K562 (cell line): ENCODE data around the gene PDE11A. TPM values are rescaled to one million over a fixed set of nuclear protein-coding genes. Genes with fewer than 3 reads are reported as not detected.
A peak's percentile ranks its signal among the peaks of the same experiment; 100 is the strongest.

Experiments
- HDAC1 ChIP-seq, 2 experiments: fragments of 450-650 bp; IDR thresholded peaks; 2 replicates each; pipeline ENCODE4 v1.6.1; 2016 to 2017; ENCODE audit warnings: inconsistent platforms in 1 of 2, mild to moderate bottlenecking in 1 of 2, moderate library complexity in 1 of 2
- MGA ChIP-seq: fragments of 450-650 bp; IDR thresholded peaks from 2 replicates; pipeline ENCODE4 v1.6.1; 2016; ENCODE audit warnings: mild to moderate bottlenecking, moderate library complexity
- MLX ChIP-seq, 2 experiments: fragments of 450-650 bp in 1 of 2; sonication (generic) in 1 of 2; formaldehyde crosslinking; conservative IDR thresholded peaks; 2 replicates each; pipeline versions ENCODE4 v1.4.0 to v1.8.1; 2020 to 2022; ENCODE audit warnings: mild to moderate bottlenecking in 1 of 2, missing genetic modification reagents in 1 of 2
- NUFIP1 ChIP-seq: fragments of 450-650 bp; IDR thresholded peaks from 2 replicates; pipeline ENCODE4 v1.6.1; 2018; ENCODE audit not compliant: partially characterized antibody
- RCOR1 ChIP-seq, 2 experiments: IDR thresholded peaks; 2 replicates each; pipeline ENCODE4 v1.6.1; 2012; ENCODE audit warnings: low read depth in 2 of 2, low read length in 2 of 2, borderline replicate concordance in 1 of 2, improper control_type of control experiment in 1 of 2
- polyA plus RNA-seq, 8 experiments: library from polyadenylated mRNA; depleted of rRNA in 4 of 8; stranded (reverse) in 5 of 8; unstranded in 3 of 8; fragments of >200 nt; fragmentation: Nextera tagmentation in 2 of 8; fragmentation: Illumina TruSeq in 1 of 8; extraction: Ambion mirVana in 2 of 8; extraction: Trizol in 1 of 8; gene quantifications; 2 replicates each; pipeline versions ENCODE4 v1.2.1 to v1.2.3, GENCODE V29; 2011 to 2014; ENCODE audit warnings: inconsistent platforms in 1 of 8, missing spikeins in 1 of 8
- total RNA-seq, 7 experiments: library from RNA; depleted of rRNA in 6 of 7; stranded (reverse); fragments of >200 nt in 6 of 7; fragmentation: Illumina TruSeq in 2 of 7; extraction: Trizol in 2 of 7; gene quantifications; 2 replicates each; pipeline versions ENCODE4 v1.2.1 to v1.2.3, GENCODE V29; 2011 to 2021; ENCODE audit warnings: low replicate concordance in 1 of 7

Gene PDE11A
- total and polyA plus RNA-seq, 9 of the 15 experiments (the other 6 are each of a cell fraction or from before 2014, with no cell fraction given), result 3.2 to 22.1 (median 5.7) TPM

GRCh38 chr2:177906041-177906718 is 166.4 kb downstream of the PDE11A start (continued):
- TF ChIP-seq MGA, result no peak
- 0 out of 4 replicates have a peak, but pooled peaks of 1 of the 2 experiments have one; percentile 49 for TF ChIP-seq RCOR1 (IDR thresholded peaks at IDR 0.05; ENCODE audit: borderline replicate concordance in 1 of 2, low read depth in 2 of 2, low read length in 2 of 2)
- no peak for TF ChIP-seq NUFIP1
- no peak for TF ChIP-seq MLX (CRISPR knock-in tag; conservative IDR thresholded peaks at IDR 0.05)
- no peak for TF ChIP-seq HDAC1 (IDR thresholded peaks at IDR 0.05)
- TF ChIP-seq, all 486 proteins: peak for 27
